GM20000 (cell line): ENCODE measurements around the gene MICAL2.
A peak's percentile ranks its signal among the peaks of the same experiment; 100 is the strongest.

Experiments
- DNase-seq: peaks from one replicate; pipeline ENCODE4 v3.0.0; 2012; ENCODE audit warnings: low spot score
- TF ChIP-seq, protein P1 (sequence below): IDR thresholded peaks from 2 replicates; pipeline ENCODE4 v1.5.1; 2012; ENCODE audit warnings: mild to moderate bottlenecking, control low read depth; ENCODE audit errors: extremely low read depth, missing control alignments

The MICAL2 gene

DNA sequence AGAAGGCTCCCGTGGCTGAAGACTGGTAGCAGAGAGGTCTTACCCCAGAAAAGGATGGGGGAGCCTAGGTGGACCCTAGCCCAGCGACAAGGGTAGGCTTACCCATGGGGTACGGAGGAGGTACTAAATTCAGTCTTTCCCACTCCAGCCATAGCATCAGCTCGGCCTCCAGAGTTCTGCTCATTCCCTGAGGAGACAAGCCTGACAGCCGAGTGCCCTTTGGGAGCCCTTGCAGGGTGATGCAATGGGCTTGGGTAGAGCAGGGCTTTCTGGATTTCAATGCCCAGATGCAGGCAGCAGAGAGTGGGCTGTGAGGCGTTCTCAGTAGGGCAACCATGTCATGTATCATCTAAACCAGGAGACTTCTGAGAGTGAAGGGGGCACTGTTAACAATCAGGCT lies 124.7 kb downstream of the MICAL2 start:
- TF ChIP-seq, protein P1, sequence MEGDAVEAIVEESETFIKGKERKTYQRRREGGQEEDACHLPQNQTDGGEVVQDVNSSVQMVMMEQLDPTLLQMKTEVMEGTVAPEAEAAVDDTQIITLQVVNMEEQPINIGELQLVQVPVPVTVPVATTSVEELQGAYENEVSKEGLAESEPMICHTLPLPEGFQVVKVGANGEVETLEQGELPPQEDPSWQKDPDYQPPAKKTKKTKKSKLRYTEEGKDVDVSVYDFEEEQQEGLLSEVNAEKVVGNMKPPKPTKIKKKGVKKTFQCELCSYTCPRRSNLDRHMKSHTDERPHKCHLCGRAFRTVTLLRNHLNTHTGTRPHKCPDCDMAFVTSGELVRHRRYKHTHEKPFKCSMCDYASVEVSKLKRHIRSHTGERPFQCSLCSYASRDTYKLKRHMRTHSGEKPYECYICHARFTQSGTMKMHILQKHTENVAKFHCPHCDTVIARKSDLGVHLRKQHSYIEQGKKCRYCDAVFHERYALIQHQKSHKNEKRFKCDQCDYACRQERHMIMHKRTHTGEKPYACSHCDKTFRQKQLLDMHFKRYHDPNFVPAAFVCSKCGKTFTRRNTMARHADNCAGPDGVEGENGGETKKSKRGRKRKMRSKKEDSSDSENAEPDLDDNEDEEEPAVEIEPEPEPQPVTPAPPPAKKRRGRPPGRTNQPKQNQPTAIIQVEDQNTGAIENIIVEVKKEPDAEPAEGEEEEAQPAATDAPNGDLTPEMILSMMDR = no peak
- DNase-seq = no peak

DNA sequence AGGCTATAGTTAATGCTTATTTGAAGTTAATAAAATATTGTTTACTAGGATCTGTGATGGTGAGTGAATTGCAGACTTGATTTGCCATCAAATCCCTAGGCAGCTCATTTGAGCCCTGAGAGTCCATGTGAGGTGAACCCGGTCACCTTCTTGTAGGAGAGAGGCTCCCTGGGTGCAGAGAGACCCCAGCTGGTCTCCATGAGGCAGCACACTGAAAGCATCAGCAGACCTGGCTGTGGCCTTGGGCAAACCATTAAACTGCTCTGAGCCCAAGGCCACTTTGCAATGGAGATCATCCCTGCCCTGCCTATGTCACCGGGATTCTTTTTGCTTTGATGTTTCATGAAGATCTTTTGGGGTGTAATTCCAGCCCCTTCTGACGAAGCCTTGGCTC lies 125.2 kb downstream of the MICAL2 start:
- DNase-seq = peak; percentile 30

DNA sequence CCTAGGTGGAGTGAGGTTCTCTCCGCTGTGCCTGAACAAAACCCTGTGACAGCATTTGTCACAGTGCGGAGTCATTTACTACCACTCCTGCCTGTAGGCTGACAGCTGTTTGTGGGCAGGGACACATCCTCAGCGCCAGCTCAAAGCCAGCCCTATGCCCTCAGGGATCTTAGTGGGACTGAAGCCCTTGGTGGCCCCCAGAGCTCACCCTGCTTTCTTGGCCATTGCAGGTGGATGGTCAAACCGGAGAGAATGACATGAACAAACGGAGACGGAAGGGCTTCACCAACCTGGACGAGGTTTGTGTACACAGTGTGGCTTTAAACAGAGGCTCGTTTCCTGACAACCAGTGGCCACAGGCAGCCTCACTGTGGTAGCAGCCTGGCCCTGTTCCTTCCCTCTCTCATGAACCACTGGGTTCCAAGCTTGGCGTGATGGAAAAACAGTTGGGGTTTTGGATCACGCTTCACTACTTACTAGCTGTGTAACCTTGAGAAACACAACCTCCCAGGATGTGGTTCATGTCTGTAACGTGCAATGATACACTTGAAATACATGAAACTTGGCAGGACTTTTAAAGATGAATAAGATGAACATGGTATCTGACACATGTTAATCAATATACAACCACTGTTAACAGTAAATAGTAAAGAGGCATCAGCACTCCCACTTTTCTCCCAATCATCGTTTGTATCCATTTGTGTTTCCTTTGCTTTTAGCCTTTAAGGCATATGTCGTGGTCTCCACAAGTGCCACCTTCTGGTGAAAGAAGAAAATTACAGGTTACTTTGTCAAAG lies 125.8 kb downstream of the MICAL2 start:
- peak; percentile 64 for DNase-seq
- TF ChIP-seq, protein P1 = peak; percentile 37

More for the DNA sequence above, 125.2 kb downstream of the MICAL2 start:
- TF ChIP-seq, protein P1 = no peak

DNA sequence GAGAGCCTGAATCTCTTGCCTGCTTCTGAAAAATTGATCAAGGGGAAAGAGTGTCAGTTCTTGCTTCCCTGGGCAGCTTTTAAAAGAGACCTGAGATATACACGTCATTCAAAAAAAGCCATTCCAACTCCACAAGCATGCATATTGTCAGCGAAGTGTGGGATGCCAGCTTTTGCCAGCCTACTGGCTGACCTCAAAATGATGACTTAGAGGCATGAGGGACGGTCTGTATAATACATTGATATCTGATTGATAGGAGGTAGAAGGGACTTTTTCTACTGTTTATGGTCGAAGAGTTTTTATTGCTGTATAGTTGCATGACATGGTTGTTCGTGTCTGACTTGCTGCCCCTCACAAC lies 126.3 kb downstream of the MICAL2 start:
- TF ChIP-seq, protein P1 = no peak
- DNase-seq = no peak

DNA sequence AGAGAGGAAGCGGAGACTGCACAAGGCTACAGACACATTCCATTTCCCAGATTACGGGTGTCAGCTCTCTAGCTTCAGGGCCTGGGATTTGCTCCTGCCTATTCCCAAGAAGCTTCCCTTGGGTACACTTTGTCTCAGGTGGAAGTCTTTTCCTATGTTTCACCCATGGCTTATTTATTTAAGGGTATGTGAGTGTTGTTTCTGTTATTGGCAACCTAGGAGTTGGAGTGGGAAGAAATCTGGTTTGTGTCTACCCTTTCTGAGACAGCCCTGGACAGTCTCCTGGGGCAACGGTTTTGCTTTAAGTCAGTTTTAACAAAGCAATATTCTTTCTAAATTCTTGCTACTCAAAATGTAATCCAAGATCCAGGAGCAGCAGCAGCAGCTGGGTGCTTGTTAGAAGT lies 127.0 kb downstream of the MICAL2 start:
- no peak for DNase-seq
- TF ChIP-seq, protein P1 = no peak

DNA sequence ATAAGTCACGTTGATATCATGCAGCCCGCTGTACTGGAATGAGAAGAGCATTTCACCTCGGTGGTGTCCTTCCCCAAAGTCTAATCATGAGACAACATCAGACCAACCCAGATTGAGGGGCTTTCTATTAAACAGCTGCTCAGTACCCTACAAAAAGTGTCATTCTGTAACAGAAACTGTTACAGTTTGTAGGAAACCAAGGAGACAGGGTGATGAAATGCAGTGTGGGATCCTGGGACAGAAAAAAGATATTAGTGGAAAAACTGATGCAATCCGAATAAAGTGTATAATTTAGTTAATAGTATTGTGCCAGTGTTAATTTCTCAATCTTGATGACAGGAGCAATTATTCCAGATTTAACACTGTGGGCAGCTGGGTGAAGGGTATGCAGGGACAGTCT lies 128.0 kb downstream of the MICAL2 start:
- no peak for DNase-seq
- TF ChIP-seq, protein P1 = no peak

DNA sequence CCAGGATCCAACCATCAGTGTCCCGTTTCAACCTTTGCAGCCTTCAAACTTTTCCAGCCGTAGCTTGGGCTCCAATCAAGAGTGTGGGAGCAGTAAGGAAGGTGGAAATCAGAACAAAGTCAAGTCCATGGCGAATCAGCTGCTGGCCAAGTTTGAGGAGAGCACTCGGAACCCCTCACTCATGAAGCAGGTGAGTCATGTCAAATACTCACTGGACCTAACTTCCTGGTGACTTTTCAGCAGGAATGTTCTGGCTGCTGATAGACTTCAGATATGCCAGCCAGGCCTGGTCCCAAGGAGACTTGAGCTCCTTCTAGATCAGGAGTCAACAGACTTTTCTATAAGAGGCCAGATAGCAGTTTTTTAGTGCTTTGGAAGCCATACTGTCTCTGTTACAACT lies 129.0 kb downstream of the MICAL2 start:
- TF ChIP-seq, protein P1 = no peak
- DNase-seq = no peak
